NCI-H1105 (cell line): ENCODE results near the gene SERPINA10.
A peak's percentile ranks its signal among the peaks of the same experiment; 100 is the strongest.

Source experiments
- DNase-seq: peaks from one replicate; lab custom pipeline; 2025; lab: John Stamatoyannopoulos, UW

Gene SERPINA10, protein sequence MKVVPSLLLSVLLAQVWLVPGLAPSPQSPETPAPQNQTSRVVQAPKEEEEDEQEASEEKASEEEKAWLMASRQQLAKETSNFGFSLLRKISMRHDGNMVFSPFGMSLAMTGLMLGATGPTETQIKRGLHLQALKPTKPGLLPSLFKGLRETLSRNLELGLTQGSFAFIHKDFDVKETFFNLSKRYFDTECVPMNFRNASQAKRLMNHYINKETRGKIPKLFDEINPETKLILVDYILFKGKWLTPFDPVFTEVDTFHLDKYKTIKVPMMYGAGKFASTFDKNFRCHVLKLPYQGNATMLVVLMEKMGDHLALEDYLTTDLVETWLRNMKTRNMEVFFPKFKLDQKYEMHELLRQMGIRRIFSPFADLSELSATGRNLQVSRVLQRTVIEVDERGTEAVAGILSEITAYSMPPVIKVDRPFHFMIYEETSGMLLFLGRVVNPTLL

DNA sequence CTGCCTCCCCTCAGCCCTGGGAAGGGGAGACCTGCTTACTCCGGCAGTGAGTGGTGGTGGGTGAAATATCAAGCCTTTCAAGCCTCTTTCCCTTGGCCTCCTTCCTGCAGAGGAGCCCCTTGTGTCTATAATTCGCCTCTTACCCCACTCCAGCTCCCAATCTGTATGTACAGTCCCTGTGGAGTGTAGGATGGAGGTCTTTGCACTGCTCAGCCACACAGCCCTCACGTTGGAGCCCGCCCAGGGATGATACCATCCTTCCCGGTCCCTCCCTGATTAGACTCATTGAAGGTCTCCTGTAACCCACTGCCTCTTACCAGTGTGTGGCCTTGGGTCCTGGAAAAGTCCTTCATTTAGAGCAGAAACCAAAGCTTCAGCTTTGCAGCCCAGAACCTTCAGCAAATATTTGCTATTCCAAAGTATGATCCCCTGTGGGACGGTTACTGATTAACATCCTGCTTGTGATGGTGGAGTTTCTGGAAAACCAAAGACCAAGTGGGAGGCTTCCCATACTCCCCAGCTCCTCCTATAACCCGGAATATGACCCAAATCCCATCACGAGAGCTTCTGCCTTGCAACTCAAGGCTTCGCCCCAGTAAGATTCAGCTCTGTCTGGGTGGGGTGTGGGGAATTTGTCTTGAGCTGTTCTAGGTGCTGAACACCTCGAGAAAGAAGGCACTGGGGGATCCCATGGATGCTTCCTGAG is at the start of gene SERPINA10:
TSS of gene SERPINA10 (minus strand) at position 397 of the 706 bp plus-strand sequence. CDS start 2,675 bp downstream, outside the sequence.
- no peak for DNase-seq

DNA sequence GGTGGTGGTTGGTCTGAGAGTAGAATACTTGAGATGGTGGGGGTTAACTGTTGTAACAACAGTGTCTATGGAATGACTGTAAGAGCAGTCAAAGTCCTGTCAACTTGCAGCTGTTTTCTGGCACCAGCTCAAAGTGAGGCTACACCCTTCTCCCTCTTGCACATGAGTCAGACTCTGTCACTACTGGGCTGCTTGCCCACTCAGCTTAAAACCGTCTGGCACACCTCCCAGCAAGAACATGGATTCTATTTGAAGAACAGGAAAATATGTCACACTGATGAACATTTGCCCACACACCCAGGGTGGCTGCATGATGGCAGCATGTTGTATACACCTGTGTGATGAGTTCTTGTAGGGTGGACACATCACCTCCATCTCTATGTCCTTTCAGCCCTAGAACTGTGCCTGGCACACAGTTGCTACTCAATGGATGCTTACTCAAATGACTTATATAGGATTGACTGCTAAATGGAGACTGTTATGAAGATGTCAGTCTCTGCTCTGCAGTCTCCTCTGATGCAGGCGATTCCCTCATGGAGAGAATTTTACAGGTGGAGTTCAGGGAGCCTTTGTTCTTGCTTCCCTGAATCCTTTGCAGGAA is 49.4 kb upstream of the SERPINA10 start:
- peak; percentile 89 for DNase-seq

DNA sequence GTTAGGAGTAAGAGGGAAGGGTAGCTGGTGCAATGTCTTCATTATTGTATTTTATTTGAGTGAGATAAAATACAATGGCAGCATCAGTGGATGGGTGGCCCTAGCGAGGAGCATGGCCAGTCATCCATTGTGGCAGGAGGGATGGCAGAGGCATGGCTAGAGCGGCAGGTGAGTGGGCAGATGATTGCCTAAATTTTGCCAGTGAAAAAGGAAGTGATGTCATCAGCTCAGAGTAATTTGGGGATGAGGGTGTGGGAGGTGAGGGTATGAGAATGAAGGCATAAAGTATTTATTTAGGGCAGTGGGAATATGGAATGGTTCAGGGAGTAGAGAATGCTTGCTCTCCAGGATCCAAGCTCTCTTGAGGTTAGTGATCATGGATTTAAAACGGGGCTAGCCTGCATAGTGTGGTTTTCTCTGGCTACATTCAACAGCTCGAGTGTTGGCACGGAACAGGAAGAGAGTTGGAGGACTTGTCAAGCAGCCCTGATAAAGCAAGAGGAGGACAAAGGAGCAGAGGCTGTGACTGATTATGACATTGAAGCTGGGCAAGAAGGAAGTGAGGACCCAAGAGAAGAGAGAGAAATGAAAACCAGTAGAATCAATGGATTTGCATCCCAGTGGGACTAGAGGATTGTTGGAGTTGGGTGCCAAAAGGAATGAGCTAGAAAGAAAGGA is 48.7 kb upstream of the SERPINA10 start:
- no peak for DNase-seq

DNA sequence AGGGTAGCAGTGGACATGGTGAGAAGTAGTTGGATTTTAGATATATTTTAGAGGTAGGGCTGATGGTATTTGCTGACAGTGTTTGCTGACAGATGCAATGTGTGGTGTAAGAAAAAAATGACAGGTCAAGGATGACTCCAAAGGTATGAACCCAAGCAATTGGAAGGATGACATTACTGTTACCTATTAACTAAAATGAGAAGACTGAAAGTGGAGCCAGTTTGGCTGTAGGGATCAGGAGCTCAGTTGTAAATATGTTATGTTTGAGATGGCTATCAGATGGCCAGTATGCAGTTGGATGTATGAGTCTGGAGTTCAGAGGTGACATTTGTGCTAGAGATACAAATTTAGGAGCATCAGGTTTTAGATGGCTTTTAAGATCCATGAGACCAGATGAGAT is 47.5 kb upstream of the SERPINA10 start:
- DNase-seq: no peak

DNA sequence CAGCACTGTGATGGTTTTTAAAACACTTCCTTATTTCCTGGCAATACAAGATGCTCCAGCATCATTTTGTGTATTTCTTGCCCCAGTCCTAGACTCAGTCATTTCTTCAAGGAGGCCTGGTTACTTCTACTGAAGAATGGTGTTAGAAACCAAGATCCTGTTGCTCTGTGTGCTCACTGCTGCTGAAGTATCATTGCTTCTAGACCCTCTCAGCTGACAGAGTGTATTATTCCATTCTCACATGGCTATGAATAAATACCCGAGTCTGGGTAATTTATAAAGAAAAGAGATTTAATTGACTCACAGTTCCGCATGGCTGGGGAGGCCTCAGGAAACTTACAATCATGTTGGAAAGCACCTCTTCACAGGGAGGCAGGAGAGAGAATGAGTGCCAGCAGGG is 45.0 kb upstream of the SERPINA10 start:
- no peak for DNase-seq

GRCh38 chr14:94337274-94337673 is 44.2 kb upstream of the SERPINA10 start:
- no peak for DNase-seq

- DNase-seq: no peak
Measured at GRCh38 chr14:94334872-94335271, 41.8 kb upstream of the SERPINA10 start.

DNA sequence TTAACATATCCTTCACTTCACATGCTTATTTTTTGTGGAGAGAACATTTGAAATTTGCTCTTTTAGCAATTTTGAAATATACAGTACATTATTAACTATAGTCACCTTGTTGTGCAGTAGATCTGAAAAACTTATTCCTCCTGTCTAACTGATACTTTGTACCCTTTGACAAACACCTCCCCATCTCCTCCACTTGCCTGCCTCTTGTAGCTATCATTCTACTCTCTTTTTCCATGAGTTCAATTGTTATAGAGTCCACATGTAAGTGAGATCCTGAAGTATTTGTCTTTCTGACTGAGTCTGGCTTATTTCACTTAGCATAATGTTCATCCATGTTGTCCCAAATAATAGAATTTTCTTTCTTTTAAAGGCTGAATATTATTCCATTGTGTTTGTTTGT is 39.5 kb upstream of the SERPINA10 start:
- no peak for DNase-seq

DNA sequence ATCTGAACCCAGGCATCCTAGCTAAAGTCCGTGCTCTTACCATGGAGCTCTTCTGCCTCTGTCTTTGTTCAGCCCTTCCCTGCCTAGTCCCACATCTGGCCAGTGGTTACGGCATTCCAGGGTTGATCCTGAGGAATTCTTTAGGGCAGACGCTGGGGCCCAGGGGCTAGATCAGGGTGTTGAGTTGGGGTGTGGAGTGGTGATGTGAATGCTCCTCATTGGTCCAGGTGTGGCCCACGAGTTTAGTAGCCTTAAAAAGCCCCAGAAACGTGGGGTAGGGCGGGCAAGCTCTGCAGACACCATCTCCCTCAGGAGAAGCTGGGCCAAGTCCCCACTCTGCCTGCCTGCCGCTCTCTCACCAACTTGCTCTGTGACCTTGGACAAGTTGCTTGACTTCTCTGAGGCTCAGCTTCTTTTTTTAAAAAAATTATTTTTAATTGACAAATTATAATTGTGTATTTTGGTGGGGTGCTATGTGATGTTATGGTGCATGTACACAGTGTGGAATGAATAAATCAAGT is 39.1 kb upstream of the SERPINA10 start:
- no peak for DNase-seq

GRCh38 chr14:94331462-94331861 is 38.4 kb upstream of the SERPINA10 start:
- no peak for DNase-seq

DNA sequence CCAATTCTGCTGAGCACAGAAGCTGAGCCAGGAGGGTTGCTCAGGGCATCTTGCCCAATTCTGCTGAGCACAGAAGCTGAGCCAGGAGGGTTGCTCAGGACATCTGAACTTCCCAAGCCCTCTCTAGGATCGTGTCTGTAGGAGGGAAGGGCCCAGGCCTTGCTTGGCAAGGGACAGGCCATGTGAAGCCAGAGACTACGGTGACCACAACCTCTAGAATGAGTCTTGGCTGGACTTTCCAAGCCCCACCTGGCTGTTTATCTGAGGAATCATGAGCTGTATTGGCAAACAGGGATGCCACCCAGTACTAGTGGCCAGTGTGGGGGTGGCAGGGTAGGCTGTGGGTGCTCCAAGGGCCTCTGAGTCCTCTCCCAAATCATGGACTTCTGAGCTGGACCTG is 37.8 kb upstream of the SERPINA10 start:
- no peak for DNase-seq

- no peak for DNase-seq
Measured at GRCh38 chr14:94330432-94330831, 37.4 kb upstream of the SERPINA10 start.

DNA sequence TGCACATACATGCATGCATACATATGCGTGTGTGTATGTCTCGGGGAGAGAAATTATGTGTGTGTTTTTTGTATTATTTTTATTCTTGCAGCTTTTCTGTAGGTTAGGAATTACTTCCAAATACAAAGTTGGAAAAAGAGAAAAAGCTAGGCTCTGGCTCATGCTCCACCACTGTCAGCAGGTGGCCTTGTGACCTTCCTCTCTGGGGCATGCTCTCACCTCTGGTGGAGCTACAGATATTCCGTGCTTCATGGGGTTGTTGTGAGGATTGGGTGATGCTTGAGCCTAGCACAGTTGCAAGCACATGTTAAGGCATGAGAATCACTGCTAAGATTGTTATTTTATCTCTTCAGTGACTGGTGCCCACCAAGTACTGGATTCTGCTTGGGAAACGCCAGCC is 36.8 kb upstream of the SERPINA10 start:
- DNase-seq: no peak

DNA sequence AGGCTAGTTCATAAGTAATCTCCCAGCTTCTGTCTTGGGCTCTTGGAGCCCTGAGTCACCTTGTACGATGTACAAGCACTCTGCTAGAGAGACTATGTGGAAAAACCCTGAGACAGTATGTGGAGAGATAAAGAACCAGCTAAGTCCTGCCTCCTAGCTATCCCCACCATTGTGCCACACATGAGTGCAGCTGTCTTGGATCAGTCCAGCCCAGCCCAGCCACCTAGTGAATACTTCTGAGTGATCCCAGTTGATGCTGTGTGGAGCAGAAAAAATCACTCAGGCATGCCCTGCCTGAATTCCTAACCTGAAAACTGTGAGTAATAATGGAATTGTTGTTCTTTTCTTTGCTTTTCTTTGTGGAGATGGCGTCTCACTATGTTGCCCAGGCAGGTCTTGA is 35.1 kb upstream of the SERPINA10 start:
- no peak for DNase-seq

DNA sequence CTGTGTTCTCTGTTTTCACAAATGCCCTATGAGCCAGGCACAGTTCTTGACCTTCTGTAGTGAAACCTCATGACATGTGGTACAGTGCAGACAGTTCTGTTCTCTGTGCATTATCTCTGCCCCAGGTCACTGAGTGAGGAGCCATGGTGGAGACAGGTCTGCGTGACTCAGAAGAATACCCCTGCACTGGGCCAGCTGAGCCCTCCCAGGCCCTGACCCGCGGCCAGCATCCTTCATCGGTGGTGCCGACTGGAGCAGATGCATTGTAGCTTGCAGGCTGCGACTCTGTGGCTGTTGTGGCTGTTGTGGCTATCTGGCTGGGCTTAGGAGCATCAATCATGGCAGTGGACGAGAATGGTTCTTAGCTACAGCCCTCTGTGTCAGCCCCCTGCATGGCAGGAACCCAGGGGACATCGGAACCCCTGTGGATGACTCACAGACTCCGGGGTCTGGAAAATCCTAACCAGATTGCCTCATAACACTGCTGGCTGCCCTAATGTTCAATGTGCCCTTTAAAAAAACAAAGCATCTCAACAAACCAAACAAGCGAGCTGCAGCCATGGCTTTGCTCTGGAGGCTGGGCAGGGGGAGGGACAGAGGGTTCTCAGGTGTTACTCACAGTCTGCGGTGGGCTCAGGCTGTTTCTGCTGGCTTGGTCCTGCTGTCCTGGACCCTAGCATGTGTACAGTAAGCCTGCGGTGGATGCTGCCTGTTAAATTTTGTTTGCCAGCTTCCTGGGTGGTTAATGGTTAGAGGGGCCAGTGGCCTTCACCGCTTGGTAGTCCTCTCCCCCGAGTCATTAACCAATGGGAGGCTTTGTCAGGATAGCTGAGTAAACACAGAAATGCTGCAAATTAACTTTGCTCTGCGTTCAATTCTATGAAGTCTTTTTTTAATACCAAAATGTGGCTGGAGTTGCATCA is 29.8 kb upstream of the SERPINA10 start, which contains the start of gene SERPINA6:
TSS of gene SERPINA6 (minus strand) at position 689 of the 923 bp plus-strand sequence. CDS start 8,688 bp downstream, outside the sequence.
- no peak for DNase-seq

- DNase-seq: no peak
Measured at GRCh38 chr14:94321421-94322271, 28.6 kb upstream of the SERPINA10 start.

DNA sequence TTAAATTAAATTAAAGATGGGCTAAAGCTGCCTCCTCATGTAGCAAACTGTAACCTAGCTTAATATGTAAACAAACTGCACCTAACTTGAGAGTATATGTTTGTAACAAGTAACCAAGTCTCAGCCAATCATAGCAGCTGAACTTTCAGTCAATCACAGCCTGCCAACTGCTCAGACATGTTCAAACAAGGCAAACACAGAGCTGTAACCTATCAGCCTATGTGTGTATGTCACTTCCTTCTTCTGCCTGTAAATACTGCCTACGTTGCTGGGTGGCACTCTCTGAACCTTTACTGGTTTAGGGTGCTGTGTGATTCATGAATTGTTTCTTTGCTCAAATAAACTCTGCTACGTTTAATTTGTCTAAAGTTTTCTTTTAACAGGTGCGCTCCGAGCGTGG is 27.2 kb upstream of the SERPINA10 start:
- DNase-seq: no peak

DNA sequence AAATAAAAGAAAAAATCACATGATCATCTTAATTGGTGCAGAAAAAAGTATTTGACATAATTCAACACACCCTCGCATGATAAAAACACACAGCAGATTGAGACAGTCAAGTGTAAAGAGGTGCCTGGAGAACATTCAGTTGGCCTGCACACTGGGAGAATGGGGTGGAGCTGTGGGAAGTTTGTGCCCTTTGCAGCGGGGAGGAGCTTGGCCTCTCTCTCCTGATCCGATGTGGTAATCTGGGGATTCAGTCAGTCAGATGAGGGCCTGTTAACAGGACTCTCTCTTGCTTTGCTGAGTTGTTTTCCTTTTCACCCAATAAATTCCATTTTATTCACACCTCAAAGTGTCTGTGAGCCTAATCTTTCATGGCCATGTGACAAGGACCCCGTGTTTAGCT is 24.2 kb upstream of the SERPINA10 start:
- DNase-seq: no peak

DNA sequence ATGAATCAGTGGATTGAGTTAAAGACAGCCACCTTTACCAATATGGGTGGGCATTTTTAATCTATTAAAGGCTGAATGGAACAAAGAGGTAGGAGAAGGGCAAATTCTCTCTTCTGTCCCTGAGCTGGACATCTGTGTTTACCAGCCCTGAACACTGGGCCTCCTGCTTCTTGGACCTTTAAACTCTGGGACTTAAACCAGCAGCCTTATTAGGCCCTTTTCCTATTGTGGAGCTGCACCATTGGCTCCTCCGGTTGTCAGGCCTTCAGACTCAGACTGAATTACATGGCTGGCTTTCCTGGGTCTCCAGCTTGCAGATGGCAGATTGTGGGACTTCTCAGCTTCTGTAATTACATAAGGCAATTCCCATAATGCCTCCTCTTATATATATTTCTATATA is 23.6 kb upstream of the SERPINA10 start:
- no peak for DNase-seq

GRCh38 chr14:94314890-94315289 is 21.8 kb upstream of the SERPINA10 start:
- DNase-seq: no peak
